ENCODE data around the gene ZNF318. TPM values are rescaled to one million over a fixed set of nuclear protein-coding genes. Genes with fewer than 3 reads are reported as not detected.
A peak's percentile ranks its signal among the peaks of the same experiment; 100 is the strongest.
"Not testable (repeated sequence)": the region's sequence is repeated elsewhere in the genome, so short reads cannot be mapped to it uniquely, and the experiment has no call there.

ZNF318 gene
- total RNA-seq, 1 experiment from 2014 or later = 4.8 TPM

- in situ Hi-C loops (cut with HindIII; ENCODE audit: low sequenced_read_pairs) = no loop called here
Measured at GRCh38 chr6:43347021-43347420, 22.4 kb downstream of the ZNF318 start.

GRCh38 chr6:43346243-43346642 lies 23.2 kb downstream of the ZNF318 start:
- DNase-seq (ENCODE audit: low spot score); in situ Hi-C loops (cut with HindIII; ENCODE audit: low sequenced_read_pairs): not testable (repeated sequence)

More at GRCh38 chr6:43347021-43347420, 22.4 kb downstream of the ZNF318 start:
- DNase-seq (ENCODE audit: low spot score) = no peak

GRCh38 chr6:43339168-43339567 lies 30.3 kb downstream of the ZNF318 start:
- DNase-seq (ENCODE audit: low spot score) = no peak
- in situ Hi-C loops (cut with HindIII; ENCODE audit: low sequenced_read_pairs) = no loop called here

GRCh38 chr6:43338243-43338642 lies 31.2 kb downstream of the ZNF318 start:
- DNase-seq (ENCODE audit: low spot score) = no peak
- in situ Hi-C loops (cut with HindIII; ENCODE audit: low sequenced_read_pairs) = no loop called here

- in situ Hi-C loops (cut with HindIII; ENCODE audit: low sequenced_read_pairs) = no loop called here
- no peak for DNase-seq (ENCODE audit: low spot score)
Measured at GRCh38 chr6:43336382-43336781, 33.1 kb downstream of the ZNF318 start.

GRCh38 chr6:43335469-43335868 lies 34.0 kb downstream of the ZNF318 start:
- in situ Hi-C loops (cut with HindIII; ENCODE audit: low sequenced_read_pairs) = no loop called here
- DNase-seq (ENCODE audit: low spot score) = no peak

GRCh38 chr6:43334466-43335095 lies 34.9 kb downstream of the ZNF318 start:
- peak; percentile 52 for DNase-seq (ENCODE audit: low spot score)
- in situ Hi-C loops (cut with HindIII; ENCODE audit: low sequenced_read_pairs) = no loop called here

GRCh38 chr6:43331891-43332290 lies 37.6 kb downstream of the ZNF318 start:
- in situ Hi-C loops (cut with HindIII; ENCODE audit: low sequenced_read_pairs) = no loop called here
- no peak for DNase-seq (ENCODE audit: low spot score)

GRCh38 chr6:43331470-43331869 lies 38.0 kb downstream of the ZNF318 start:
- in situ Hi-C loops (cut with HindIII; ENCODE audit: low sequenced_read_pairs) = no loop called here
- DNase-seq (ENCODE audit: low spot score) = no peak

GRCh38 chr6:43328528-43328927 lies 40.9 kb downstream of the ZNF318 start:
- in situ Hi-C loops (cut with HindIII; ENCODE audit: low sequenced_read_pairs) = no loop called here
- no peak for DNase-seq (ENCODE audit: low spot score)

- DNase-seq (ENCODE audit: low spot score) = no peak
- in situ Hi-C loops (cut with HindIII; ENCODE audit: low sequenced_read_pairs) = no loop called here
Measured at GRCh38 chr6:43325876-43326275, 43.6 kb downstream of the ZNF318 start.

GRCh38 chr6:43318011-43318410 lies 51.4 kb downstream of the ZNF318 start:
- DNase-seq (ENCODE audit: low spot score) = no peak
- in situ Hi-C loops (cut with HindIII; ENCODE audit: low sequenced_read_pairs) = no loop called here

GRCh38 chr6:43313813-43314212 lies 55.6 kb downstream of the ZNF318 start:
- DNase-seq (ENCODE audit: low spot score) = no peak
- in situ Hi-C loops (cut with HindIII; ENCODE audit: low sequenced_read_pairs) = no loop called here

- no peak for DNase-seq (ENCODE audit: low spot score)
- in situ Hi-C loops (cut with HindIII; ENCODE audit: low sequenced_read_pairs) = no loop called here
Measured at GRCh38 chr6:43311666-43312065, 57.8 kb downstream of the ZNF318 start.

- DNase-seq (ENCODE audit: low spot score) = no peak
- in situ Hi-C loops (cut with HindIII; ENCODE audit: low sequenced_read_pairs) = no loop called here
Measured at GRCh38 chr6:43310624-43311023, 58.8 kb downstream of the ZNF318 start.

- in situ Hi-C loops (cut with HindIII; ENCODE audit: low sequenced_read_pairs) = no loop called here
- DNase-seq (ENCODE audit: low spot score) = no peak
Measured at GRCh38 chr6:43310134-43310533, 59.3 kb downstream of the ZNF318 start.

GRCh38 chr6:43308990-43309477 lies 60.4 kb downstream of the ZNF318 start:
- DNase-seq (ENCODE audit: low spot score) = no peak
- in situ Hi-C loops (cut with HindIII; ENCODE audit: low sequenced_read_pairs) = no loop called here

GRCh38 chr6:43308101-43308989 lies 61.1 kb downstream of the ZNF318 start, which contains the start of gene CRIP3:
Gene CRIP3, minus strand, starts transcription at chr6:43308826. Its CDS starts 34 bp downstream, at chr6:43308792.
- in situ Hi-C loops (cut with HindIII; ENCODE audit: low sequenced_read_pairs) = no loop called here
- DNase-seq (ENCODE audit: low spot score) = peak; percentile 39

- in situ Hi-C loops (cut with HindIII; ENCODE audit: low sequenced_read_pairs) = no loop called here
- no peak for DNase-seq (ENCODE audit: low spot score)
Measured at GRCh38 chr6:43307451-43308100, 61.9 kb downstream of the ZNF318 start.

- in situ Hi-C loops (cut with HindIII; ENCODE audit: low sequenced_read_pairs) = no loop called here
Measured at GRCh38 chr6:43306086-43306485, 63.4 kb downstream of the ZNF318 start.

More at GRCh38 chr6:43306086-43306485, 63.4 kb downstream of the ZNF318 start:
- no peak for DNase-seq (ENCODE audit: low spot score)
